ENCODE results near the gene CARD19.

Gene CARD19

DNA sequence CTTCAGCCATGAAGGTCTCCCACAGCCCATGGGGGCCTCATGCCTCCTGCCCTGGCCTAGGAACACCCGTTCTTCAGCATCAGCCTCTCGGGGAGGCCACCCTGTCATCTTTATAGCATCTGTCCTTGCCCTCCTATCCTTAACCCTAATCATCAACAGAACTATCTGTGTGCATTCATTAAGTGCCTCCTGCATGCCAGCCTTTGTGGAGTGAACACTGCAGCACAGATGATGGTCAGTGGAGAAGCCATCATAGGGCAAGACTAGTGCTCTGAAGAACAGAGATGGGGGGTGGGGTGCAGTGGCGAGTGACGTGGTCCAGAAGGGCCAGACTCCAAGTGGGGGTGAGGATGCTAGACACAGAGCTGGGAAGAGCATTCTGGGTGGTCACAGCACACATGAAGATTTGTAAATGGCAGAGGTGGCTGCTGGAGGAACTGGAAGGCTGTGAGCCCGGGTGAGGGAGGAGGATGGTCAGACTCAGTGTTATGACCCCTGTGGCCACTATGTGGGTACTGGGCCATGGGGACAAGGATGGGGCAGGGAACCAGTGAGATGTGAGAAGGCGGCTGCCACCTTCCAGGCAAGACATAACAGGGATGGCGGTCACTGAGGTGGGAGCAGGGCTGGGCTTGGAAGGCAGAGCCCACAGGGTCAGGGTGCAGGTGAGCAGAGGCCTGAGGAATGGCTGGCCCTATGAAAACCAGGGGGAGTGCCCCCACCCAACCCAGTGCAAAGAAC is 3.6 kb upstream of the CARD19 start:
- Histone ChIP-seq H3F3A (ENCODE audit: control insufficient read depth, insufficient read depth) (peaks cover 16% of the 10 kb centered on the region; the same call in 1 of the 2 replicates), H3K36me3 (ENCODE audit: control insufficient read depth, low read length) (no peaks in the 10 kb centered on the region), H3K27ac (ENCODE audit: low read depth, low read length) (peak overlapping the region; percentile 93), H3K9me3 (ENCODE audit: control insufficient read depth, insufficient read depth, low read length) (no peaks in the 10 kb centered on the region), H3K4me1 (ENCODE audit: control insufficient read depth, low read length) (peaks cover 61% of the 10 kb centered on the region), H3K4me2 (ENCODE audit: low read length) (peak overlapping the region; percentile 96), H3K4me3 (ENCODE audit: low read length) (peak overlapping the region; percentile 80), H4K20me1 (ENCODE audit: control insufficient read depth, insufficient read depth, low read depth, low read length) (no peaks in the 10 kb centered on the region), H3K79me2 (ENCODE audit: control insufficient read depth, low read length) (peaks cover 9% of the 10 kb centered on the region; the same call in 1 of the 2 replicates), H3K27me3 (ENCODE audit: control insufficient read depth, low read length) (no peaks in the 10 kb centered on the region), H3K9me2 (replicated peaks; ENCODE audit: control insufficient read depth, low read length) (no peaks in the 10 kb centered on the region)
- no peak for TF ChIP-seq EZH2phosphoT487 (IDR thresholded peaks at IDR 0.05; ENCODE audit: borderline replicate concordance, low read length)
- TF ChIP-seq, protein P1, sequence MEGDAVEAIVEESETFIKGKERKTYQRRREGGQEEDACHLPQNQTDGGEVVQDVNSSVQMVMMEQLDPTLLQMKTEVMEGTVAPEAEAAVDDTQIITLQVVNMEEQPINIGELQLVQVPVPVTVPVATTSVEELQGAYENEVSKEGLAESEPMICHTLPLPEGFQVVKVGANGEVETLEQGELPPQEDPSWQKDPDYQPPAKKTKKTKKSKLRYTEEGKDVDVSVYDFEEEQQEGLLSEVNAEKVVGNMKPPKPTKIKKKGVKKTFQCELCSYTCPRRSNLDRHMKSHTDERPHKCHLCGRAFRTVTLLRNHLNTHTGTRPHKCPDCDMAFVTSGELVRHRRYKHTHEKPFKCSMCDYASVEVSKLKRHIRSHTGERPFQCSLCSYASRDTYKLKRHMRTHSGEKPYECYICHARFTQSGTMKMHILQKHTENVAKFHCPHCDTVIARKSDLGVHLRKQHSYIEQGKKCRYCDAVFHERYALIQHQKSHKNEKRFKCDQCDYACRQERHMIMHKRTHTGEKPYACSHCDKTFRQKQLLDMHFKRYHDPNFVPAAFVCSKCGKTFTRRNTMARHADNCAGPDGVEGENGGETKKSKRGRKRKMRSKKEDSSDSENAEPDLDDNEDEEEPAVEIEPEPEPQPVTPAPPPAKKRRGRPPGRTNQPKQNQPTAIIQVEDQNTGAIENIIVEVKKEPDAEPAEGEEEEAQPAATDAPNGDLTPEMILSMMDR (IDR thresholded peaks at IDR 0.05; ENCODE audit: low read depth, low read length, poor library complexity, severe bottlenecking), result no peak

- H3K4me1 ChIP-seq (ENCODE audit: control insufficient read depth, low read length), result peaks cover 67% of the 10 kb centered on the region
- peak overlapping the region; percentile 96 for H3K4me2 ChIP-seq (ENCODE audit: low read length)
- peaks cover 16% of the 10 kb centered on the region; the same call in 1 of the 2 replicates for H3F3A ChIP-seq (ENCODE audit: control insufficient read depth, insufficient read depth)
- peaks cover 11% of the 10 kb centered on the region; the same call in 1 of the 2 replicates for H3K79me2 ChIP-seq (ENCODE audit: control insufficient read depth, low read length)
- H3K9me3 ChIP-seq (ENCODE audit: control insufficient read depth, insufficient read depth, low read length), result no peaks in the 10 kb centered on the region
- no peaks in the 10 kb centered on the region for H3K36me3 ChIP-seq (ENCODE audit: control insufficient read depth, low read length)
- no peak for TF ChIP-seq EZH2phosphoT487 (IDR thresholded peaks at IDR 0.05; ENCODE audit: borderline replicate concordance, low read length)
- no peaks in the 10 kb centered on the region for H3K9me2 ChIP-seq (replicated peaks; ENCODE audit: control insufficient read depth, low read length)
- H3K4me3 ChIP-seq (ENCODE audit: low read length), result peak overlapping the region; percentile 80
- peak overlapping the region; percentile 93 for H3K27ac ChIP-seq (ENCODE audit: low read depth, low read length)
- H3K27me3 ChIP-seq (ENCODE audit: control insufficient read depth, low read length), result no peaks in the 10 kb centered on the region
- no peaks in the 10 kb centered on the region for H4K20me1 ChIP-seq (ENCODE audit: control insufficient read depth, insufficient read depth, low read depth, low read length)
Observed at GRCh38 chr9:93093127-93093876, 2.7 kb upstream of the CARD19 start.

- Histone ChIP-seq H3K4me2 (ENCODE audit: low read length) (peak overlapping the region; percentile 96), H3F3A (ENCODE audit: control insufficient read depth, insufficient read depth) (peaks cover 14% of the 10 kb centered on the region; the same call in 1 of the 2 replicates), H3K4me3 (ENCODE audit: low read length) (peak overlapping the region; percentile 80), H3K27ac (ENCODE audit: low read depth, low read length) (peak overlapping the region; percentile 93), H3K9me3 (ENCODE audit: control insufficient read depth, insufficient read depth, low read length) (no peaks in the 10 kb centered on the region), H3K79me2 (ENCODE audit: control insufficient read depth, low read length) (peaks cover 11% of the 10 kb centered on the region; the same call in 1 of the 2 replicates), H3K36me3 (ENCODE audit: control insufficient read depth, low read length) (no peaks in the 10 kb centered on the region), H4K20me1 (ENCODE audit: control insufficient read depth, insufficient read depth, low read depth, low read length) (no peaks in the 10 kb centered on the region), H3K27me3 (ENCODE audit: control insufficient read depth, low read length) (no peaks in the 10 kb centered on the region), H3K4me1 (ENCODE audit: control insufficient read depth, low read length) (peaks cover 67% of the 10 kb centered on the region), H3K9me2 (replicated peaks; ENCODE audit: control insufficient read depth, low read length) (no peaks in the 10 kb centered on the region)
- TF ChIP-seq, protein P1 (IDR thresholded peaks at IDR 0.05; ENCODE audit: low read depth, low read length, poor library complexity, severe bottlenecking), result no peak
- TF ChIP-seq EZH2phosphoT487 (IDR thresholded peaks at IDR 0.05; ENCODE audit: borderline replicate concordance, low read length), result no peak
Observed at GRCh38 chr9:93093877-93094657, 1.9 kb upstream of the CARD19 start.

Data from DOHH2 (cell line).